Measurements from ENCODE around the gene DNAH14.
"Not testable (repeated sequence)": the region's sequence is repeated elsewhere in the genome, so short reads cannot be mapped to it uniquely, and the experiment has no call there.

DNAH14 gene

GRCh38 chr1:225348400-225348799 lies 418.9 kb downstream of the DNAH14 start:
- no peak for DNase-seq (ENCODE audit: low read depth)

- DNase-seq (ENCODE audit: low read depth) = no peak
These were observed 420.4 kb downstream of the DNAH14 start for GRCh38 chr1:225349826-225350225.

GRCh38 chr1:225350872-225351271 lies 421.4 kb downstream of the DNAH14 start:
- DNase-seq (ENCODE audit: low read depth) = no peak

DNA sequence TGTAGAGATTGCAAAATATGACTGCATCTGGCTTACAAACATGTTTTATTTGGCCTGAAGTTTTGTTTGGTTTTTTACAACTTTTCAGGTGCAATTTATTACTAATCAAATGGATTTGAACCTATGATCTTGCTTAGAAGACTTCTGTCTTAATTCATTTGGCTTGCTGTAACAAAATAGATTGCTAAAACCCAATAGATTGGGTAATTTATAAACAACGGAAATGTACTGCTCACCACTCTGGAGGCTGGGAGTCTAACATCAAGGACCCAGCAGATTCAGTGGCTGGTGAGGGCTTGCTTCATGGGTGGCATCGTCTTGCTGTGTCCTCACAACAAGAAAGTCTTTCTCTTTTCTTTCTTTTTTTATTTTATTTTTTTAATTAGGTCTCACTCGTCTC lies 425.4 kb downstream of the DNAH14 start:
- peak; percentile 40 for DNase-seq (ENCODE audit: low read depth)

GRCh38 chr1:225355863-225356262 lies 426.4 kb downstream of the DNAH14 start:
- no peak for DNase-seq (ENCODE audit: low read depth)

DNA sequence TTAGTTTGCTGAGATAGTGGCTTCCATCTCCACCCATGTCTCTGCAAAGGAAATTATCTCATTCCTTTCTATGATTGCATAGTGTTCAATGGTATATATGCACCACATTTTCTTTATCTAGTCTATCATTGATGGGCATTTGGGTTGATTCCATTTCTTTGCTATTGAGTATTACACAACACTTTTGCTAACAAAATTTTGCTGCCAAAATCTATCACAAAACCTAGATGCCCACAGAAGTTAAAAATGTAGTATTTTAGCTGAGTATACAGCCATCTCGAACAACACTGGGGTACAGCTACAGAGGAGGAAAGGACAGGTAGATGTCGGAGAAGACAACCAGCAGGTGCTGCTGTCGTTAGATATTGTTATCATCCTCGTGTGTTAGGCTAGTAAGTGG lies 430.6 kb downstream of the DNAH14 start:
- no peak for DNase-seq (ENCODE audit: low read depth)

- DNase-seq (ENCODE audit: low read depth) = no peak
These were observed 431.7 kb downstream of the DNAH14 start for GRCh38 chr1:225361176-225361575.

DNA sequence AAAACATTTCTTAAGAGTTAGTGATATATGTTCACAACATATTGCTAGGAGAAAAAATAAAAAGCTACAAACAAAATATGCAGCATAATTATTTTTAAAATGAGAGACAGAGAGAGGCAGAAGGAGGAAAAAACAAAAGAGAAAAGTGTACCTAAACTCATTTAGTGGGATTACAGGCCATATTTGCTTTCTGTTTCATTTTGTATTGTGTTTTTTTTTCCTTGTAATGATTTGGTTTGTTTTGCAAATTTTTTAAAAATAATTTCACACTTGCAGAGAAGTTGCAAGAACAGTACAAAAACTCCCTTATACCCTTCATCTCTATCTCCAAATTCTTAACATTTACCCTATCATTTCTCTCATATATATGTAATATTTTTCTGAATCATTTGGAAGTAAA lies 433.3 kb downstream of the DNAH14 start:
- no peak for DNase-seq (ENCODE audit: low read depth)

DNA sequence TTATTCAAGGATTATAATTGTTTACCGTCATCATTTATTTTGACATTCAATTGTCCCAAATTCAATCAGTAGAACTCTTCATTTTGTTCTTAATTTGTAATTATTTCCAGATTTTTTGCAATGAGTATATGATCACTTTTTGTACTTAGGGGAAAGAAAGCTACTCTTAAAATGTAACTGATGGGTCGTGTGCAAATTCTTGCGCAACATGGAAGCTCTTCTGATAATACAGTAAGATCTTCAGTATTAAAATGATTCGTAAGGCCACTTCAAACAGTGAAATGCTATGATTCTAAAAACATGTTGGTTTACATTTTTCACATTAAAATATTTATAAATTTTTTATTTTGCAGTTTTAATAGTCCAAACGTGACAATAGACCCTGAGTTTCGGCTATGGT lies 435.0 kb downstream of the DNAH14 start:
- no peak for DNase-seq (ENCODE audit: low read depth)

DNA sequence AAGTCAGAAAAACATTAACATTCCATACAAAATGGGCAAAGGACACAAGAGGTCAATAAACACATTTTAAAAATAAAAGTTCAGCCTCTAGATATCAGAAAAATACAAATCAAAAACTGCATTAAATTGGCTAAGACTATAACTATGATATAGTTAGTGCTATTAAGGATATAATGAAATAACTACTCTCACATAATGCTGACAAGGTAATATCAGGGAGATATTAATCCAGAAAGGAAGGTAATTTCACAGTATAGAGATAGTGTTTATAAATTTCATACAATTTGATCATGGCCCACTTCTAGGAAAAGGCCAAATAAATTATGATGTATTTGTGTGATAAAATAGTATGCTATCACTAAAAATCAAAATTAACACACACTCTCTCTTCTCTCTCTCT lies 436.5 kb downstream of the DNAH14 start:
- no peak for DNase-seq (ENCODE audit: low read depth)

- DNase-seq (ENCODE audit: low read depth) = no peak
These were observed 437.1 kb downstream of the DNAH14 start for GRCh38 chr1:225366552-225366951.

GRCh38 chr1:225368036-225368552 lies 438.6 kb downstream of the DNAH14 start:
- DNase-seq (ENCODE audit: low read depth) = peak; percentile 67

DNA sequence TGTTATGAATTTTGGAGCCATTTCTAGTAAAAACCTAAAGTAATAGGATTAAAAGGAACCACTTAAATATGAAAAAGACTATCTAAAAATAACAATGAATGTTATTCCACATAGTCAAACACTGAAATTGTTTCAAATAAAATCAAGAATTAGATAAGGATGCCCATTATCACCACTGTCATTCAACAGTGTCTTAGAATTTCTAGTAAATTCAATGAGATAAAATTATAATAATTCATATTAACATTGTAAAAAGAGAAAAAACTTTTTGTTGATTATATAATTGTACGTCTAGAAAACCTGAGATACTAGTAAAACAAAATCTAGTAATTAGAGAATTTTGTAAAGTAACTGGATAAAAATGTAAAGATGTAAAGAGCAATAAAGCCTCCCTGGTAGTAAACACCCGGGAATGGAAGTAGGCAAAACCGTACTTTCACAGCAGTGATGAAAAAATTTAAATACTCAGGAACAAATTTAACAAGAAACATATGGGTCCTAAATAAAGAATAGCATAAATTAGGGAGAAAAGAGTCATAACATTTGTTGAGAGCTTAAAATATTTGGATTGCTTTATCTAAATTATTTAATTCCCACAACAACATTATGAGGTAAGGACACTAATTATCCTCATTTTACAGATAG lies 442.0 kb downstream of the DNAH14 start:
- no peak for DNase-seq (ENCODE audit: low read depth)

GRCh38 chr1:225373155-225373554 lies 443.7 kb downstream of the DNAH14 start:
- DNase-seq (ENCODE audit: low read depth) = no peak

GRCh38 chr1:225374996-225375395 lies 445.5 kb downstream of the DNAH14 start:
- no peak for DNase-seq (ENCODE audit: low read depth)

GRCh38 chr1:225378880-225379279 lies 449.4 kb downstream of the DNAH14 start:
- peak; percentile 16 for DNase-seq (ENCODE audit: low read depth)

- DNase-seq (ENCODE audit: low read depth) = no peak
These were observed 451.2 kb downstream of the DNAH14 start for GRCh38 chr1:225380691-225381090.

DNA sequence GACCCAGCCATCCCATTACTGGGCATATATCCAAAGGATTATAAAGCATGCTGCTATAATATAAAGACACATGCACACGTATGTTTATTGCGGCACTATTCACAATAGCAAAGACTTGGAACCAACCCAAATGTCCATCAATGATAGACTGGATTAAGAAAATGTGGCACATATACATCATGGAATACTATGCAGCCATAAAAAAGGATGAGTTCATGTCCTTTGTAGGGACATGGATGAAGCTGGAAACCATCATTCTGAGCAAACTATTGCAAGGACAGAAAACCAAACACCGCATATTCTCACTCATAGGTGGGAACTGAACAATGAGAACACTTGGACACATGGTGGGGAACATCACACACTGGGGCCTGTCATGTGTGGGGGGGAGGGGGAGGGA lies 457.4 kb downstream of the DNAH14 start:
- not testable (repeated sequence) for DNase-seq (ENCODE audit: low read depth)

DNA sequence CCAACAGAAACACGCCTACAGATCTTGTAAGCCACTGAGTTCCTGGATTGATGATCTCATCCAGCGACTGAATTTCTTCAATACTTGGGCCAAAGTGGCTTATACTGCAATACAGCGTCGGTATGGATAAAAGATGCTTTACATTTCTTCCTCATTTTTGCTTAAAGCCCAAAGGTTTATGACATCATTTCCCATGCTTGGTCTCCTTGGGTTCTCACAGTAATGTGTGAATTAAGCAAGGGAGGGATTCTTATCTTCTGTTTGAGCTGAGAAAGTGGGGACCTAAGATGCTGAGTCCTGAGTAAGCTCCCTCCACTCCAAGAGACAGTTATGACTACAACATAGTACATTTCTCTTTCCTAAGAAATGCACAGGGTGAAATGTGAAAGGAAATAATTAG lies 458.9 kb downstream of the DNAH14 start:
- no peak for DNase-seq (ENCODE audit: low read depth)

DNA sequence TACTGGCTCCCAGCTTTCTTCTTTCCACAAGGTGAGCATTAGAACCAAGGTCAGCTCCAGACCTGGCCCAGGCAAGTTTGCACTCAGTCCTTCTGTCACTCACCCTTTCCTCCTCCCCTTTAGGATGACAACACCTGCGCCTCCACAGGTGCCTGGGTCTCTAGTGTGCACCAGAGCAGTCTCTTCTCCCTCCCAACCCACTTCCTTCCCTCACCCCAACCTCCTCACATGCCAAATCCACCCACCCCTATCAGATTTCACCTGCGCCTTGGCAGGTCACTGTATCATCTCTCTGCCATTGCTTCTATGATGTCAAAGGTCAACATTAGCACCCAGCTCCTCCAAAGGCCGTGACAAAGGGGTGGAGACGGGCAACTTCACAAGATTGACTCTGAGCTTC lies 460.4 kb downstream of the DNAH14 start:
- no peak for DNase-seq (ENCODE audit: low read depth)

GRCh38 chr1:225396357-225396756 lies 466.9 kb downstream of the DNAH14 start:
- DNase-seq (ENCODE audit: low read depth) = no peak

DNA sequence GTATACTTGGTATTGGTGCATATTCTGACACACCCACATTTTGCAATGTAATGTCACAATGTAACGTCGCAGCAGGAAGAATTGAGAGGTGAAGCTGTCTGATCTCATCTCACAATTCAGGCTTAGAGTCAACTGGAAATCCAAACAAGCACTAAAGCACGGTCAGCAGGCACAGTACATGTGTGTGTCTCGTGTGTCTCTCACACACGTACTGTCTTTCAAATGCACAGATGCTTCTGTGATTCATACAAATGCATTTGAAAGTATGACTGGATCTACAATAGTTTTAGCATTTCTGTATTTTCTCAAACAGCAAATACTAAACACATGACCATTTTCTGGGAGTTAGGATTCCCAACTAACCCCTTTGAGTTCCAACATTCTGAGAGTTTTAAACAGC lies 471.5 kb downstream of the DNAH14 start:
- no peak for DNase-seq (ENCODE audit: low read depth)

DNA sequence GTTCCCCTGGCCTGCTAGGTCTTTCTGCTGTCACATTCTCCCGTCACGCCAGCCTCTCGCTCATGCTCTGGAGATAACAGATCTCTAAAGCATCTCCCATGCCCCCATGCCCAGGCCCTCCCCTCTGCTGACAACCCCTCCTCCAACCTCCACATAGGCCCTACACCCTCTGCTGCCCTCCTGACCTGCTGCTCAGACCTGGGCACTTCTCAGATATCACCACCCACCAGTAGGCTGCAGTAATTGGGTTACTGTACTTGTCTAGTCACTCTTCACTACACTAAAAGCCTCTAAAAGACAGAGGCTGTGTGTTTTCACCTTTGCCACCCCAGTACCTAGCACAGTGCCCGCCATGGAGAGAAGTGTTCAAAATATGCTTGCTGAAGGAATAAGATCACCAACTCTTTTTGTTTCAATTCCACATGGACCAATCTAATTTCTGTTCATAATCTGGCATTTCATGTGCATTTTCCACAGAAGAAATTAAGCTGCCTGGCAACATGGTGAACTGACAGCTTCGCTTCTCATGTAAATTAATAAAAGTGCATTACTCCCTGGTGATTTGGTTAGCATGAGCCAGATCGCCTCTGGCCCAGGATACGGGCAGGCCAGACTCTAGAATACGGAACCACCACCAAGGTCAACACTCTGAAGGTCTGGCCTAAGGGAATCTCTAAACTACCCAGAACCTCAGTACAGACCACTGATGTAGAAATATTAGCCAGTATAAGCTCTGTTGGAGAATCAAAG lies 477.7 kb downstream of the DNAH14 start:
- no peak for DNase-seq (ENCODE audit: low read depth)

DNA sequence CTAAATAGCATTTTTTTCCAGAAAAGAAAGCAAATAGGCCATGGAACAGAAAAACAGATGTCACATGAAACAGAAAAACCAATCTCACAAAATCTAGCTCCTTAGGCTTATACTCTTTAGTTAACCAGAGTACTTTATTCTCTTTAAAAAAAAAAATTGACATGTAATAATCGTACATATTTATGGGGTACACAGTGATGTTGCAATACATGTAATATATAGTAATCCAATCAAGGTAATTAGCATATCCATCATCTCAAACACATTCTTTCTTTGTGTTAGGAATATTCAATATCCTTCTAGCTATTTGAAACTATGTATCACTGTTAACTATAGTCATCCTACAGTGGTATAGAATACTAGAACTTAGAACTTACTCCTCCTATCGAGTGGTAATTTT lies 478.3 kb downstream of the DNAH14 start:
- DNase-seq (ENCODE audit: low read depth) = no peak

All from fibroblast of gingiva (primary cell).